ENCODE measurements around the gene MYOZ1.
A peak's percentile ranks its signal among the peaks of the same experiment; 100 is the strongest.

The MYOZ1 gene

GRCh38 chr10:73591935-73592699 lies 49.2 kb downstream of the MYOZ1 start:
- peak; percentile 26 to 34 for DNase-seq

DNA sequence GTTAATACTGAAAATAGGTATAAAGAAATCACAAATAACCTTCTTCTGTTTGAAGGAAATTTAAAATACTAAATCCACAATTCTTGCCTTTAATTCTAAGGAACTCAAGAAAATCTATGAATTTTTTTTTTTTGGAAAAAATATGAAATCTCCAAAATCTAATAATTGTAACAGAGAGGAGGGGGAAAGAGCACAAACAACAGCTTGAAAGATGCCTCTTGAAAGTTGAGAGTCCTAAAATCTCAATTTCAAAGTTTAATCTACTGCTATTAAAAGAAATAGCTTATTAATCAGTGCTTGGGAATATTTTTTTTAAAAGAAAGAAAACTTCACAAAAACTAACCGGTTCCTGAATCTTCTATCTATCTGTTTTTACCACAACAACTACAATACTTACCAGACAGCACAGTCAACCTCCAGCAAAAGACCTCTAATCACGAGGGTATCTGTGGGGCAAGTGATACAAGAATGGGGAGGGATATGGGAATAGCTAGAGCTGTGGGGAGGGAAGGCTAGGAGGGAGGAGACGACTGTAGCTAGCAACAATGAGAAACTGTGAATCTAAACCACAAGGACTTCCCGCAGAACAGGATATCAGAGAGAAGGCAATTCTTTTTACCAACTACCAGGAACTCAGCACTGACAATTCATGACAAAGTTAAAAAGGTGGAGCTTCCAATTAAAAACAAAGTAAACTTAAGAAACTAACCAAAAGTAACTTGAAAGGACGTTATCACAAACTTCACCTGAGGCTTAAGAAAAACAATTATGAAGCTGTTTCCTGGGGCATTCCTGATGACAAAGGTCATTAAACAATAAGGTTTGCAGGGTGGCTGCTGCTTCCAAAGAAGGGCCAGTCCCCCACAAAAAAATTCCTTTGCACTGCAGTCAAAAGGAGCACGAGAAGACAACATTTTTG lies 50.1 kb downstream of the MYOZ1 start, which contains the start of gene USP54:
Gene USP54, minus strand, starts transcription at position 462 of the 919 bp plus-strand sequence. CDS start 15,684 bp downstream, outside the sequence.
- DNase-seq, result peak; percentile 87 to 93

DNA sequence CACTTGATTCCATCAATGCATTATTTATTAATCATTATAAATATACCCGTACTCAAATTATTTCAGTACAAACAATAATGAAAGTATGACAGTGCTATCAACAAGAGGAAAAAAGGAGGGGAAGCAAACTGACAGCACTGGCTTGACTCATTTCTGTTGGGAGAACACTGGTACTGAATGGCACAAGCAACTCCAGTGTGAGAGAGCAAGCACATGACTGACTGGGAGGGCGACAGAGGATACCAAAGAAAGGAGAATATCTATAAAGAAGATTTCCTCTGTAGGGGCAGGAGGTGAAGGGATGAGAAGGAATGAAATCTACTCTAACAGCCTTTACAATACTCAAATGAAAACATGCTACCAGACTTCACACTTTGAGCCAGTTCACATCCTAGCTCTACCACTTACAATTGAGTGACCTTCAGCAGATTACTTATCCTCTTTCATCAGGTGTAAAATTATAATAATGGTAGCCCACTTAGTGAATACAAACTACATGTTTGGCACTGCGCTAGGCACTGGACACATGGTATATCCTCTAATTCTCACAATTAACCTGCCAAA lies 51.6 kb downstream of the MYOZ1 start:
- no peak for DNase-seq

GRCh38 chr10:73588656-73589055 lies 52.6 kb downstream of the MYOZ1 start:
- no peak for DNase-seq

- DNase-seq, result peak; percentile 32 to 53
Measured at GRCh38 chr10:73586583-73586984, 54.7 kb downstream of the MYOZ1 start.

DNA sequence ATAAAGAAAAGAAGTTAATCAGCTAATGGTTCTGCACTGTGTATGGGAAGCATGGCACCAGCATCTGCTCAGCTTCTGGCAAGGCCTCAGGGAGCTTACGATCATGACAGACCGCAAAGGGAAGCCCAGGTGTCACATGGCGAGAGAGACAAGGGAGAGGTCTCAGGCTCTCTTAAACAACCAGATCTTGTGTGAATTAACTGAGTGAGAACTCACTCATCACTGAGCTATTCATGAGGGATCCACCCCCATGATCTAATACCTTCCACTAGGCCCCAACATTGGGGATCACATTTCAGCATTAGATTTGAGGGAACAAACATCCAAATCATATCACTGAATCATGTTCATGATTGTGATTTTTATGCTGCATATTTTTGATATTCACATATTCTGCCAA lies 55.9 kb downstream of the MYOZ1 start:
- DNase-seq, result no peak

GRCh38 chr10:73584737-73585136 lies 56.5 kb downstream of the MYOZ1 start:
- peak in 1 of 2 experiments; percentile 10 for DNase-seq

- DNase-seq, result no peak
Measured at GRCh38 chr10:73581918-73582317, 59.4 kb downstream of the MYOZ1 start.
